GM19025 (cell line): ENCODE data around the gene AHCTF1.

Experiments
- ATAC-seq: cut with Tn5 transposase; IDR thresholded peaks from one replicate; pipeline ENCODE4 v1.9.1; 2021; ENCODE audit warnings: mild to moderate bottlenecking, low read depth, moderate library complexity; ENCODE audit not compliant: unreplicated experiment

Gene AHCTF1

GRCh38 chr1:246931549-246932365 lies at the start of gene AHCTF1:
AHCTF1 (minus strand) TSS chr1:246931948; CDS start chr1:246918370, 13,578 bp downstream.
- peak; percentile 90 for ATAC-seq

GRCh38 chr1:246978785-246979184 lies 47.0 kb upstream of the AHCTF1 start:
- ATAC-seq: no peak

GRCh38 chr1:246978281-246978680 lies 46.5 kb upstream of the AHCTF1 start:
- no peak for ATAC-seq

GRCh38 chr1:246971969-246972368 lies 40.2 kb upstream of the AHCTF1 start:
- no peak for ATAC-seq

- no peak for ATAC-seq
Observed at GRCh38 chr1:246971090-246971721, 39.5 kb upstream of the AHCTF1 start.

- no peak for ATAC-seq
Observed at GRCh38 chr1:246969621-246970020, 37.9 kb upstream of the AHCTF1 start.

GRCh38 chr1:246966502-246966901 lies 34.8 kb upstream of the AHCTF1 start:
- ATAC-seq: no peak

- no peak for ATAC-seq
Observed at GRCh38 chr1:246959944-246960693, 28.4 kb upstream of the AHCTF1 start.

- no peak for ATAC-seq
Observed at GRCh38 chr1:246954126-246954525, 22.4 kb upstream of the AHCTF1 start.

- ATAC-seq: no peak
Observed at GRCh38 chr1:246951413-246951812, 19.7 kb upstream of the AHCTF1 start.

GRCh38 chr1:246949956-246950355 lies 18.2 kb upstream of the AHCTF1 start:
- ATAC-seq: no peak

GRCh38 chr1:246947255-246947654 lies 15.5 kb upstream of the AHCTF1 start:
- no peak for ATAC-seq

- ATAC-seq: no peak
Observed at GRCh38 chr1:246946366-246946765, 14.6 kb upstream of the AHCTF1 start.

- no peak for ATAC-seq
Observed at GRCh38 chr1:246934765-246935164, 3.0 kb upstream of the AHCTF1 start.

- no peak for ATAC-seq
Observed at GRCh38 chr1:246933893-246934292, 2.1 kb upstream of the AHCTF1 start.

- no peak for ATAC-seq
Observed at GRCh38 chr1:246932366-246932700, 585 bp upstream of the AHCTF1 start.

GRCh38 chr1:246930830-246931548 lies 759 bp downstream of the AHCTF1 start:
- ATAC-seq: peak; percentile 9

GRCh38 chr1:246925997-246926626 lies 5.6 kb downstream of the AHCTF1 start:
- no peak for ATAC-seq

- no peak for ATAC-seq
Observed at GRCh38 chr1:246923900-246924299, 7.8 kb downstream of the AHCTF1 start.

- no peak for ATAC-seq
Observed at GRCh38 chr1:246923482-246923881, 8.3 kb downstream of the AHCTF1 start.
